Type B pancreatic cell (in vitro differentiated cells): Measurements from ENCODE around the gene DUSP9. TPM values are rescaled to one million over a fixed set of nuclear protein-coding genes. Genes with fewer than 3 reads are reported as not detected.
"Not testable (repeated sequence)": the region's sequence is repeated elsewhere in the genome, so short reads cannot be mapped to it uniquely, and the experiment has no call there.

Source experiments
- DNase-seq: peaks from one replicate; pipeline ENCODE4 v3.0.0; 2021; ENCODE audit warnings: mixed read lengths; ENCODE audit not compliant: unreplicated experiment; ENCODE audit errors: extremely low spot score
- H3K27ac Mint-ChIP-seq: 2 replicates; pipeline ENCODE4 v1.8.0; 2021; ENCODE audit warnings: mild to moderate bottlenecking, mixed read lengths
- H3K27me3 Mint-ChIP-seq: 2 replicates; pipeline ENCODE4 v1.8.0; 2021; ENCODE audit warnings: mixed read lengths
- H3K36me3 Mint-ChIP-seq: 2 replicates; pipeline ENCODE4 v1.8.0; 2021; ENCODE audit warnings: mixed read lengths
- H3K4me1 Mint-ChIP-seq: one replicate; pipeline ENCODE4 v1.8.0; 2021; ENCODE audit warnings: mixed read lengths; ENCODE audit not compliant: unreplicated experiment
- H3K4me3 Mint-ChIP-seq: 2 replicates; pipeline ENCODE4 v1.8.0; 2021; ENCODE audit warnings: mild to moderate bottlenecking, mixed read lengths
- H3K9me3 Mint-ChIP-seq: 2 replicates; pipeline ENCODE4 v1.8.0; 2021; ENCODE audit warnings: mixed read lengths
- CTCF ChIP-seq: fragments of 200-600 bp; sonication (generic); conservative IDR thresholded peaks from 2 replicates; pipeline ENCODE4 v1.5.0; 2021; ENCODE audit warnings: antibody characterized with exemption, mild to moderate bottlenecking
- total RNA-seq: library from RNA; stranded (reverse); gene quantifications from 2 replicates; pipeline ENCODE4 v1.2.1, GENCODE V29; 2021; ENCODE audit warnings: low replicate concordance

Gene DUSP9
- total RNA-seq, 1 donor from 2014 or later = 9.5 TPM

- peak overlapping the region; percentile 49 for H3K4me3 Mint-ChIP-seq
- no peaks in the 10 kb centered on the region for H3K9me3 Mint-ChIP-seq
- H3K27ac Mint-ChIP-seq = no peak overlapping the region
- no peak for TF ChIP-seq CTCF
- no peaks in the 10 kb centered on the region for H3K36me3 Mint-ChIP-seq
- H3K4me1 Mint-ChIP-seq = peaks cover 5% of the 10 kb centered on the region
- H3K27me3 Mint-ChIP-seq = peaks cover 4% of the 10 kb centered on the region
- no peak for DNase-seq
Measured at GRCh38 chrX:153601511-153602110, 45.4 kb upstream of the DUSP9 start.

- Mint-ChIP-seq H3K4me1 (peaks cover 5% of the 10 kb centered on the region), H3K27ac (no peak overlapping the region), H3K27me3 (peaks cover 4% of the 10 kb centered on the region), H3K9me3 (no peaks in the 10 kb centered on the region), H3K4me3 (no peak overlapping the region), H3K36me3 (no peaks in the 10 kb centered on the region)
- no peak for TF ChIP-seq CTCF
- no peak for DNase-seq
Measured at GRCh38 chrX:153602601-153603000, 44.4 kb upstream of the DUSP9 start.

- no peaks in the 10 kb centered on the region for H3K36me3 Mint-ChIP-seq
- H3K4me1 Mint-ChIP-seq = peaks cover 5% of the 10 kb centered on the region
- peaks cover 4% of the 10 kb centered on the region for H3K27me3 Mint-ChIP-seq
- TF ChIP-seq CTCF = no peak
- no peak overlapping the region for H3K27ac Mint-ChIP-seq
- DNase-seq = no peak
- H3K9me3 Mint-ChIP-seq = no peaks in the 10 kb centered on the region
- no peak overlapping the region for H3K4me3 Mint-ChIP-seq
Measured at GRCh38 chrX:153603131-153603656, 43.8 kb upstream of the DUSP9 start.

GRCh38 chrX:153604666-153605380 is 42.2 kb upstream of the DUSP9 start:
- not testable (repeated sequence) for H3K4me3 Mint-ChIP-seq, H3K36me3 Mint-ChIP-seq, H3K4me1 Mint-ChIP-seq, H3K9me3 Mint-ChIP-seq, DNase-seq, H3K27ac Mint-ChIP-seq
- peaks cover 10% of the 10 kb centered on the region for H3K27me3 Mint-ChIP-seq

- H3K27me3 Mint-ChIP-seq = peaks cover 10% of the 10 kb centered on the region
Measured at GRCh38 chrX:153606503-153606902, 40.5 kb upstream of the DUSP9 start.

More at GRCh38 chrX:153606503-153606902, 40.5 kb upstream of the DUSP9 start:
- Mint-ChIP-seq H3K9me3 (no peaks in the 10 kb centered on the region), H3K4me3 (no peak overlapping the region), H3K36me3 (no peaks in the 10 kb centered on the region), H3K4me1 (no peaks in the 10 kb centered on the region), H3K27ac (no peak overlapping the region)
- DNase-seq = no peak
- TF ChIP-seq CTCF = no peak
